K562 (cell line): Measurements from ENCODE around the gene RIIAD1.

Experiments used
- CBFA2T2 ChIP-seq: fragments of 450-650 bp; conservative IDR thresholded peaks from 2 replicates; pipeline ENCODE4 v1.6.1; 2017; ENCODE audit warnings: mild to moderate bottlenecking
- EZH2 ChIP-seq: IDR thresholded peaks from 2 replicates; pipeline ENCODE4 v1.6.1; 2012; ENCODE audit warnings: low read depth, mild to moderate bottlenecking, inconsistent platforms, low read length, borderline replicate concordance
- HMG20B ChIP-seq: fragments of 250-450 bp; sonication (Bioruptor Pico); IDR thresholded peaks from 2 replicates; pipeline ENCODE4 v1.5.0; 2021; ENCODE audit warnings: mild to moderate bottlenecking
- NFYB ChIP-seq: IDR thresholded peaks from 2 replicates; pipeline ENCODE4 v1.6.1; 2011; ENCODE audit warnings: mild to moderate bottlenecking, moderate library complexity; ENCODE audit not compliant: insufficient read length; ENCODE audit errors: extremely low read depth
- PRPF4 ChIP-seq: fragments of 200-400 bp; formaldehyde crosslinking; IDR thresholded peaks from one replicate; pipeline ENCODE4 v1.6.1; 2017; ENCODE audit warnings: low read length, low read depth, mild to moderate bottlenecking; ENCODE audit not compliant: insufficient read depth, poor library complexity, severe bottlenecking
- TF ChIP-seq, protein P1 (sequence below), 3 experiments: IDR thresholded peaks in 2 of 3; conservative IDR thresholded peaks in 1 of 3; 2 replicates each; pipeline ENCODE4 v1.5.1; 2011 to 2012; ENCODE audit warnings: low read length in 3 of 3, mild to moderate bottlenecking in 3 of 3, control low read depth in 2 of 3, improper control_type of control experiment in 1 of 3, inconsistent platforms in 1 of 3, low read depth in 1 of 3, mixed read lengths in 1 of 3, moderate library complexity in 1 of 3; ENCODE audit not compliant: insufficient read depth in 2 of 3

DNA sequence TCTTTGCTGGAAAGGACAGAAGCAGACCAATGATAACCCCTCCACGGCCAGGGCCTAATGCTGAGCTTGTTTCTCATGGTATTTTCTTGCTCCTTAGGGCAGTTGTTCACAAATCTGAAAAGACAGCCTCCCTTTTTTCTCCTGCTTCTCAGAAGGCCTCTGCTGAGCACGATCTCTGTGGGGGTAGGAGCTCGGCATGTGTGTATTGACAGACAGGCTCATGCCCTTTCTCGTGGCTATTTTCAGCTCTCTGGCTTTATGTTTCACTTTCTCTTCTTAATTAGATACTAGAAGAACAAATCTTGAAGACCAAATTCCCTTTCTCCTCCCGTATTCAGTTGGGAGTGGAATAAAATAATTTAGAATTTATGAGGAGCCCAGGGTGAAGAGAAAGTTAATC is 768 bp upstream of the RIIAD1 start:
- TF ChIP-seq NFYB (no peak), PRPF4 (no peak), EZH2 (no peak), CBFA2T2 (no peak), HMG20B (CRISPR knock-in tag) (no peak)
- TF ChIP-seq, protein P1, sequence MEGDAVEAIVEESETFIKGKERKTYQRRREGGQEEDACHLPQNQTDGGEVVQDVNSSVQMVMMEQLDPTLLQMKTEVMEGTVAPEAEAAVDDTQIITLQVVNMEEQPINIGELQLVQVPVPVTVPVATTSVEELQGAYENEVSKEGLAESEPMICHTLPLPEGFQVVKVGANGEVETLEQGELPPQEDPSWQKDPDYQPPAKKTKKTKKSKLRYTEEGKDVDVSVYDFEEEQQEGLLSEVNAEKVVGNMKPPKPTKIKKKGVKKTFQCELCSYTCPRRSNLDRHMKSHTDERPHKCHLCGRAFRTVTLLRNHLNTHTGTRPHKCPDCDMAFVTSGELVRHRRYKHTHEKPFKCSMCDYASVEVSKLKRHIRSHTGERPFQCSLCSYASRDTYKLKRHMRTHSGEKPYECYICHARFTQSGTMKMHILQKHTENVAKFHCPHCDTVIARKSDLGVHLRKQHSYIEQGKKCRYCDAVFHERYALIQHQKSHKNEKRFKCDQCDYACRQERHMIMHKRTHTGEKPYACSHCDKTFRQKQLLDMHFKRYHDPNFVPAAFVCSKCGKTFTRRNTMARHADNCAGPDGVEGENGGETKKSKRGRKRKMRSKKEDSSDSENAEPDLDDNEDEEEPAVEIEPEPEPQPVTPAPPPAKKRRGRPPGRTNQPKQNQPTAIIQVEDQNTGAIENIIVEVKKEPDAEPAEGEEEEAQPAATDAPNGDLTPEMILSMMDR (IDR thresholded peaks at IDR 0.05 in 2 of 3, conservative IDR thresholded peaks at IDR 0.05 in 1 of 3; ENCODE audit: insufficient read depth in 2 of 3, low read depth in 1 of 3, low read length in 3 of 3), result no peak
